Neural progenitor cell (in vitro differentiated cells): ENCODE results near the gene DCTN5.

ENCODE experiments used
- EZH2 ChIP-seq: fragments of 200-600 bp; sonication (generic); IDR thresholded peaks from 2 replicates; pipeline ENCODE4 v1.6.1; 2017; ENCODE audit warnings: antibody characterized with exemption, mild to moderate bottlenecking, moderate library complexity
- EZH2phosphoT487 ChIP-seq: fragments of 200-600 bp; sonication (generic); IDR thresholded peaks from 2 replicates; pipeline ENCODE4 v1.6.1; 2017; ENCODE audit warnings: antibody characterized with exemption
- TF ChIP-seq, protein P1 (sequence below): fragments of 200-600 bp; sonication (generic); IDR thresholded peaks from 2 replicates; pipeline ENCODE4 v1.5.1; 2017; ENCODE audit warnings: antibody characterized with exemption, mild to moderate bottlenecking

DNA sequence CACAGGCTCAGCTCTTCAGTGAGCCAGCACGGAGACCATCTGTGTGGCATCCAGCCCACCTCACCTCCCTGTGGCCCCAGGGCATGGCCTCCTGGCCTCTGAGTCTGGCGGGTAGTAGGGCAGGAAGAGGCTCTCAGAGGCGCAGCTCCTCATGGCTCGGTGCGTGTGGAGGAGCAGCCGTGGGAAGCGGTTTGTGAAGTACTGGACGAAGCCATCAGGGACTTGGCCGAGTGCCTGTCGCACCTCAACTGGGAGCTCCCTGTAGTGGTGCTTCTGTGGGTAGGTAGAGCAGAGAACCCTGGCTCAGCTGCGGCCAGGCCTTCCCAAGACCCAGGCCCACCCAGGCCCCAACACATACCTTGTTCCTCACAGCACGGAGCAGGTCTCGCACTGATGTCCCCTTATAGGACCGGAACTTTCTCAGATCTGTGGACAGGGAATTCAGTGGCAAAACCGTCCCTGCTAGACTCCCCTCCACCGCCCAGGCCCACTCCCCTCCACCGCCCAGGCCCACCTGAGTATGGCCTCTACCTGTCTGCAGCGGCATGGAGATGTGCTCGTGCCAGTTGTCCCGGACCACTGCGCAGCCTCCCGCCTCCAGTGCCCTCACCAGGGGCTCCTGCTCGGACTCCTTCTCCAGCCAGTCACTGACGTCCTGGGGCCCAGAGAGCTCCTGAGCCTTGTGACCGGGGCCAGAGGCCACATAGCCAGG lies 49.7 kb downstream of the DCTN5 start:
- TF ChIP-seq EZH2phosphoT487 (no peak), EZH2 (no peak)
- TF ChIP-seq, protein P1, sequence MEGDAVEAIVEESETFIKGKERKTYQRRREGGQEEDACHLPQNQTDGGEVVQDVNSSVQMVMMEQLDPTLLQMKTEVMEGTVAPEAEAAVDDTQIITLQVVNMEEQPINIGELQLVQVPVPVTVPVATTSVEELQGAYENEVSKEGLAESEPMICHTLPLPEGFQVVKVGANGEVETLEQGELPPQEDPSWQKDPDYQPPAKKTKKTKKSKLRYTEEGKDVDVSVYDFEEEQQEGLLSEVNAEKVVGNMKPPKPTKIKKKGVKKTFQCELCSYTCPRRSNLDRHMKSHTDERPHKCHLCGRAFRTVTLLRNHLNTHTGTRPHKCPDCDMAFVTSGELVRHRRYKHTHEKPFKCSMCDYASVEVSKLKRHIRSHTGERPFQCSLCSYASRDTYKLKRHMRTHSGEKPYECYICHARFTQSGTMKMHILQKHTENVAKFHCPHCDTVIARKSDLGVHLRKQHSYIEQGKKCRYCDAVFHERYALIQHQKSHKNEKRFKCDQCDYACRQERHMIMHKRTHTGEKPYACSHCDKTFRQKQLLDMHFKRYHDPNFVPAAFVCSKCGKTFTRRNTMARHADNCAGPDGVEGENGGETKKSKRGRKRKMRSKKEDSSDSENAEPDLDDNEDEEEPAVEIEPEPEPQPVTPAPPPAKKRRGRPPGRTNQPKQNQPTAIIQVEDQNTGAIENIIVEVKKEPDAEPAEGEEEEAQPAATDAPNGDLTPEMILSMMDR: no peak
